ENCODE results near the gene HOTAIR.

- no peak for TF ChIP-seq CTCF (conservative IDR thresholded peaks at IDR 0.05)
- no peak for TF ChIP-seq EZH2 (IDR thresholded peaks at IDR 0.05; ENCODE audit: low read depth)
Measured at GRCh38 chr12:53980104-53980801, 5.5 kb upstream of the HOTAIR start.

Data from PC-9 (cell line).